Myocyte (in vitro differentiated cells): ENCODE results near the gene LCE3D. TPM values are rescaled to one million over a fixed set of nuclear protein-coding genes. Genes with fewer than 3 reads are reported as not detected.

Experiments
- total RNA-seq: library from RNA; depleted of rRNA; stranded (reverse); fragments of >200 nt; gene quantifications from 2 replicates; pipeline ENCODE4 v1.2.3, GENCODE V29; 2014

The LCE3D gene
- total RNA-seq, 1 donor from 2014 or later: not detected

Other genes starting within 250 kb of the LCE3D start
- gene FLG2, start 220.5 kb downstream of the LCE3D start, total RNA-seq: not detected in 2 replicates
- not detected in 2 replicates for gene CRNN, start 166.3 kb downstream of the LCE3D start, total RNA-seq
- gene LCE5A, start 69.7 kb downstream of the LCE3D start, total RNA-seq: not detected in 2 replicates
- not detected in 2 replicates for gene CRCT1, start 66.0 kb downstream of the LCE3D start, total RNA-seq
- gene LCE3E, start 13.7 kb downstream of the LCE3D start, total RNA-seq: not detected in 2 replicates
- not detected in 2 replicates for gene LCE3C, start 19.7 kb upstream of the LCE3D start, total RNA-seq
- not detected in 2 replicates for gene LCE3B, start 33.3 kb upstream of the LCE3D start, total RNA-seq
- not detected in 2 replicates for gene LCE3A, start 42.6 kb upstream of the LCE3D start, total RNA-seq
- not detected in 2 replicates for gene LCE2D, start 82.9 kb upstream of the LCE3D start, total RNA-seq
- gene LCE2C, start 94.8 kb upstream of the LCE3D start, total RNA-seq: not detected in 2 replicates
- gene LCE2B, start 105.6 kb upstream of the LCE3D start, total RNA-seq: not detected in 2 replicates
- gene LCE2A, start 117.8 kb upstream of the LCE3D start, total RNA-seq: not detected in 2 replicates
- not detected in 2 replicates for gene LCE4A, start 127.6 kb upstream of the LCE3D start, total RNA-seq
- not detected in 2 replicates for gene KPRP, start 177.5 kb upstream of the LCE3D start, total RNA-seq
- not detected in 2 replicates for gene LCE1F, start 194.6 kb upstream of the LCE3D start, total RNA-seq
- not detected in 2 replicates for gene LCE1E, start 205.7 kb upstream of the LCE3D start, total RNA-seq
- gene LCE1D, start 216.2 kb upstream of the LCE3D start, total RNA-seq: not detected in 2 replicates
- gene LCE1C, start 226.1 kb upstream of the LCE3D start, total RNA-seq: not detected in 2 replicates
- gene LCE1B, start 231.5 kb upstream of the LCE3D start, total RNA-seq: not detected in 2 replicates
- gene LCE1A, start 247.0 kb upstream of the LCE3D start, total RNA-seq: not detected in 2 replicates